OCI-LY7 (cell line): Measurements from ENCODE around the gene CRYBG2. TPM values are rescaled to one million over a fixed set of nuclear protein-coding genes. Genes with fewer than 3 reads are reported as not detected.

Experiments
- BruUV-seq: library from RNA; stranded (reverse); fragments of 400-500 nt; replicated peaks from 2 replicates; lab custom pipeline; 2021; lab: Mats Ljungman, UMichigan
- CTCF ChIA-PET: fragments of 300-600 bp; sonication (Branson Sonifier 250); formaldehyde crosslinking; loops from one replicate; lab custom pipeline; 2022; ENCODE audit warnings: antibody characterized with exemption; ENCODE audit not compliant: unreplicated experiment; lab: Charles Lee
- POLR2A ChIA-PET: fragments of 300-600 bp; sonication (Branson Sonifier 250); formaldehyde crosslinking; loops from one replicate; lab custom pipeline; 2022; ENCODE audit warnings: antibody characterized with exemption; lab: Charles Lee
- DNase-seq: peaks from one replicate; pipeline ENCODE4 v3.0.0-alpha.2; 2015; ENCODE audit warnings: low spot score
- H2AFZ ChIP-seq: fragments of 200-600 bp; sonication (generic), shearing (Covaris generic); 2 replicates; pipeline ENCODE4 v1.6.1; 2014; ENCODE audit warnings: mild to moderate bottlenecking, antibody characterized with exemption, low read length, moderate library complexity
- H3K27ac ChIP-seq: fragments of 200-600 bp; sonication (generic); 2 replicates; pipeline ENCODE4 v1.5.1; 2014; ENCODE audit warnings: mixed run types, low read depth, mild to moderate bottlenecking, moderate library complexity, low read length, inconsistent platforms; ENCODE audit not compliant: poor library complexity, severe bottlenecking
- H3K36me3 ChIP-seq: fragments of 200-600 bp; sonication (generic); 2 replicates; pipeline ENCODE4 v1.6.1; 2014; ENCODE audit warnings: mild to moderate bottlenecking, antibody characterized with exemption, low read length, moderate library complexity, mixed read lengths; ENCODE audit not compliant: insufficient read depth
- H3K4me1 ChIP-seq: fragments of 200-600 bp; sonication (generic); 2 replicates; pipeline ENCODE4 v1.5.1; 2014; ENCODE audit warnings: mild to moderate bottlenecking, low read length; ENCODE audit not compliant: insufficient read depth, poor library complexity, severe bottlenecking
- H3K4me2 ChIP-seq: fragments of 200-600 bp; sonication (generic); 2 replicates; pipeline ENCODE4 v1.6.1; 2014; ENCODE audit warnings: mild to moderate bottlenecking, low read length
- H3K4me3 ChIP-seq: fragments of 200-600 bp; sonication (generic); 2 replicates; pipeline ENCODE4 v1.5.1; 2014; ENCODE audit warnings: mild to moderate bottlenecking, low read depth, low read length; ENCODE audit not compliant: poor library complexity, severe bottlenecking
- H3K79me2 ChIP-seq: fragments of 200-600 bp; sonication (generic); 2 replicates; pipeline ENCODE4 v1.6.1; 2016; ENCODE audit warnings: low read depth, mild to moderate bottlenecking, low read length, moderate library complexity, mixed read lengths; ENCODE audit not compliant: insufficient read depth
- H3K9me2 ChIP-seq: fragments of 200-600 bp; sonication (generic); 2 replicates; pipeline ENCODE4 v1.6.1; 2016; ENCODE audit warnings: mild to moderate bottlenecking, low read length, mixed read lengths; ENCODE audit not compliant: insufficient read depth
- H3K9me3 ChIP-seq: fragments of 200-600 bp; sonication (generic); 2 replicates; pipeline ENCODE4 v1.6.1; 2014; ENCODE audit warnings: mild to moderate bottlenecking, mixed run types, low read length, mixed read lengths
- H4K20me1 ChIP-seq: fragments of 200-600 bp; sonication (generic); 2 replicates; pipeline ENCODE4 v1.6.1; 2014; ENCODE audit warnings: mild to moderate bottlenecking, antibody characterized with exemption, low read length, moderate library complexity, mixed read lengths; ENCODE audit not compliant: insufficient read depth
- CTCF ChIP-seq: fragments of 200-600 bp; sonication (generic); conservative IDR thresholded peaks from 2 replicates; pipeline ENCODE4 v1.5.1; 2014; ENCODE audit warnings: mild to moderate bottlenecking, antibody characterized with exemption, low read length, moderate library complexity, mixed read lengths
- EZH2phosphoT487 ChIP-seq: fragments of 200-600 bp; sonication (generic); IDR thresholded peaks from 2 replicates; pipeline ENCODE4 v1.6.1; 2018; ENCODE audit warnings: low read depth, borderline replicate concordance, mild to moderate bottlenecking, mixed run types, antibody characterized with exemption, low read length, moderate library complexity, mixed read lengths
- intact Hi-C: fragments of 100-400 bp; cut with micrococcal nuclease; formaldehyde crosslinking; loops from one replicate; pipeline ENCODE4 v1.10.0; 2022; ENCODE audit not compliant: unreplicated experiment
- total RNA-seq, 2 experiments: library from RNA; depleted of rRNA in 1 of 2; stranded (reverse); fragments of >200 nt in 1 of 2; shearing (Covaris generic) in 1 of 2; gene quantifications; 2 replicates each; pipeline ENCODE4 v1.2.3, GENCODE V29; 2014 to 2022

Gene CRYBG2
- total RNA-seq, 2 experiments from 2014 or later = 1.3 to 5.5 TPM

GRCh38 chr1:26378879-26379251 lies 24.9 kb upstream of the CRYBG2 start:
- H3K27ac ChIP-seq = no peak overlapping the region
- TF ChIP-seq CTCF (no peak), EZH2phosphoT487 (no peak)
- no peak overlapping the region for H3K4me2 ChIP-seq
- POLR2A ChIA-PET = interaction anchor here (0.5 kb wide), 1 partner anchor 128 kb away, joined by 6 read pairs; no protein-coding TSS in a partner anchor
- BruUV-seq = no TSS peak
- no peak overlapping the region for H3K4me3 ChIP-seq
- DNase-seq = no peak
- no peaks in the 10 kb centered on the region for H3K79me2 ChIP-seq
- CTCF ChIA-PET = no interaction called here
- intact Hi-C loops = no loop called here
- no peaks in the 10 kb centered on the region for H4K20me1 ChIP-seq
- no peak overlapping the region for H2AFZ ChIP-seq
- H3K9me2 ChIP-seq = no peaks in the 10 kb centered on the region
- no peaks in the 10 kb centered on the region for H3K4me1 ChIP-seq
- H3K36me3 ChIP-seq = no peaks in the 10 kb centered on the region
- H3K9me3 ChIP-seq = no peaks in the 10 kb centered on the region

- no peak overlapping the region for H3K4me3 ChIP-seq
- CTCF ChIA-PET = no interaction called here
Measured at GRCh38 chr1:26378088-26378878, 24.4 kb upstream of the CRYBG2 start.

More at GRCh38 chr1:26378088-26378878, 24.4 kb upstream of the CRYBG2 start:
- Histone ChIP-seq H3K9me2 (no peaks in the 10 kb centered on the region), H3K79me2 (no peaks in the 10 kb centered on the region), H3K9me3 (no peaks in the 10 kb centered on the region), H3K36me3 (no peaks in the 10 kb centered on the region), H2AFZ (no peak overlapping the region), H3K27ac (no peak overlapping the region), H4K20me1 (no peaks in the 10 kb centered on the region), H3K4me1 (no peaks in the 10 kb centered on the region), H3K4me2 (no peak overlapping the region)
- TF ChIP-seq CTCF (no peak), EZH2phosphoT487 (no peak)
- POLR2A ChIA-PET = interaction anchor here (0.5 to 1.0 kb wide), 2 partner anchors 99 to 1366 kb away, joined by 3 read pairs; no protein-coding TSS in a partner anchor
- BruUV-seq = no TSS peak
- no peak for DNase-seq
- intact Hi-C loops = no loop called here
